ENCODE measurements around the gene PAPSS1. TPM values are rescaled to one million over a fixed set of nuclear protein-coding genes. Genes with fewer than 3 reads are reported as not detected.
"Not testable (repeated sequence)": the region's sequence is repeated elsewhere in the genome, so short reads cannot be mapped to it uniquely, and the experiment has no call there.

Gene PAPSS1
- total RNA-seq, 1 donor from 2014 or later, result 60.3 TPM

GRCh38 chr4:107666134-107666533 is 53.9 kb downstream of the PAPSS1 start:
- H3K4me3 ChIP-seq (ENCODE audit: low read depth, low read length), result no peak overlapping the region
- TF ChIP-seq, protein P1, sequence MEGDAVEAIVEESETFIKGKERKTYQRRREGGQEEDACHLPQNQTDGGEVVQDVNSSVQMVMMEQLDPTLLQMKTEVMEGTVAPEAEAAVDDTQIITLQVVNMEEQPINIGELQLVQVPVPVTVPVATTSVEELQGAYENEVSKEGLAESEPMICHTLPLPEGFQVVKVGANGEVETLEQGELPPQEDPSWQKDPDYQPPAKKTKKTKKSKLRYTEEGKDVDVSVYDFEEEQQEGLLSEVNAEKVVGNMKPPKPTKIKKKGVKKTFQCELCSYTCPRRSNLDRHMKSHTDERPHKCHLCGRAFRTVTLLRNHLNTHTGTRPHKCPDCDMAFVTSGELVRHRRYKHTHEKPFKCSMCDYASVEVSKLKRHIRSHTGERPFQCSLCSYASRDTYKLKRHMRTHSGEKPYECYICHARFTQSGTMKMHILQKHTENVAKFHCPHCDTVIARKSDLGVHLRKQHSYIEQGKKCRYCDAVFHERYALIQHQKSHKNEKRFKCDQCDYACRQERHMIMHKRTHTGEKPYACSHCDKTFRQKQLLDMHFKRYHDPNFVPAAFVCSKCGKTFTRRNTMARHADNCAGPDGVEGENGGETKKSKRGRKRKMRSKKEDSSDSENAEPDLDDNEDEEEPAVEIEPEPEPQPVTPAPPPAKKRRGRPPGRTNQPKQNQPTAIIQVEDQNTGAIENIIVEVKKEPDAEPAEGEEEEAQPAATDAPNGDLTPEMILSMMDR (IDR thresholded peaks at IDR 0.05; ENCODE audit: insufficient read depth, low read length, poor library complexity, severe bottlenecking), result peak; percentile 28
- no peak for DNase-seq (ENCODE audit: low read depth)
- no peaks in the 10 kb centered on the region for H3K27me3 ChIP-seq (ENCODE audit: control insufficient read depth, insufficient read depth, low read length)
- H3K36me3 ChIP-seq (ENCODE audit: control insufficient read depth, insufficient read depth, low read length), result no peaks in the 10 kb centered on the region

- Histone ChIP-seq H3K27me3 (ENCODE audit: control insufficient read depth, insufficient read depth, low read length) (no peaks in the 10 kb centered on the region), H3K36me3 (ENCODE audit: control insufficient read depth, insufficient read depth, low read length) (no peaks in the 10 kb centered on the region), H3K4me3 (ENCODE audit: low read depth, low read length) (no peak overlapping the region)
- TF ChIP-seq, protein P1 (IDR thresholded peaks at IDR 0.05; ENCODE audit: insufficient read depth, low read length, poor library complexity, severe bottlenecking), result no peak
- no peak for DNase-seq (ENCODE audit: low read depth)
Observed at GRCh38 chr4:107665001-107665400, 55.0 kb downstream of the PAPSS1 start.

DNA sequence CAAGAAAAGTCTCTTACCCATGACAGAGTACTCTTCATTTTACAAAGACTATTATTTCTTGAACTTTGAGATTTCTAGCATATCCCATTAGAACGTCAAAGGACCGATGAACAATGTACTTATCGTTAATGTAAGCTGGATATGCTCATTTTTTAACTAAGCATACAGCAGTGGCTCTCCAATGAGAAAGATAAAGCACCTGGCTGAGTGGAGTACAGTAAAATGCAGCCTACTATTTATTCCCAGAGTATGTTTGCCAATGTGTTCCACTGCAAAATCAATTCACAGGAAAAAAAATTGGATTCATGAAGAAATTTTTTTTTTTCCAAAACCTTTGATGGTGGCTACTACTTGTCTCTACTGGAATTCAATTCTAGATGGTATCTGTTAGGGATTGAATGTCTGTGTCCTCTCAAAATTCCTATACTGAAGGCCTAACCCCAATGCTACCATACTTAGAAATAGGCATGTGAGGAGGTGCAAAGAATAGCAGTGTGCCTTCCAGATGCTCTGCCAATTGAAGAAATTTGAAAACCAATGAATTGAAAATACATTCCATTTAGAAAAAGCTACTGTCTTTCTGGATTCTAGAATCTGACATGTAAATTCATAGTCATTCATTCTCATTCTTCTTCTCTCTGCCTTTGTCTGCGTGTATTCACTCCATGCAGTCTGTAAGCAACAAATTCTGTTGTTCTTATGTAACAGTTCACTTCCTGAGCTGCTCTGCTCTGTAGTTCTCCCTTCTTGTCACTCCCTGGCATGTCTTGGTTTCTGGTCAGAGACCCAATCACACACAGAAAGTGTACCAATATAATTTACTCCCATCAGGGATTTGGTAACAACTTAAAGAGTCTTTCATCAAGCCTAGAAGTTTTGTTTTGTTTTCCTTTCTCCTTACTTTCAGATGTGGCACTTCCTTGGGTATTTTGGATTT is 61.4 kb downstream of the PAPSS1 start:
- no peaks in the 10 kb centered on the region for H3K36me3 ChIP-seq (ENCODE audit: control insufficient read depth, insufficient read depth, low read length)
- no peak for DNase-seq (ENCODE audit: low read depth)
- TF ChIP-seq, protein P1 (IDR thresholded peaks at IDR 0.05; ENCODE audit: insufficient read depth, low read length, poor library complexity, severe bottlenecking), result no peak
- H3K4me3 ChIP-seq (ENCODE audit: low read depth, low read length), result no peak overlapping the region
- no peaks in the 10 kb centered on the region for H3K27me3 ChIP-seq (ENCODE audit: control insufficient read depth, insufficient read depth, low read length)

GRCh38 chr4:107655289-107655688 is 64.7 kb downstream of the PAPSS1 start:
- DNase-seq (ENCODE audit: low read depth), result no peak
- Histone ChIP-seq H3K27me3 (ENCODE audit: control insufficient read depth, insufficient read depth, low read length) (no peaks in the 10 kb centered on the region), H3K4me3 (ENCODE audit: low read depth, low read length) (no peak overlapping the region), H3K36me3 (ENCODE audit: control insufficient read depth, insufficient read depth, low read length) (no peaks in the 10 kb centered on the region)
- TF ChIP-seq, protein P1 (IDR thresholded peaks at IDR 0.05; ENCODE audit: insufficient read depth, low read length, poor library complexity, severe bottlenecking), result no peak

DNA sequence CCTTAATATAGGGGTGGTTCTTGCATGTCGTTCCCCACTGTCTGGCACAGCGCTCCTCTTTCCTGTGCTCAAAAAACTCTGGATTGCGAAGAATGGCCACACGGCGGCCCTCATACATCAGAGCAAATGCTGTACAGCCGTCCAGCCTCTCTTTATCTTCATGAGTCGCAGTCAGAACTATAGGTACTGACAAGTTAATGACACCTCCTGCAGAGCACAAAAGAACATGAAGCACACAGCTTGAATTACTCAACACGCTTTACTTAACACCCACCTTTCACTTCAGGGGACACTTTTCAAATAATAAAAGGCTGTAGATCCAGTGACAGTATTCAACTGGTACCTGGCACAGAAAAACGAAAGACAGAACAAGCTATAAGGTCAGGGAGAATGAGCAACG is 65.3 kb downstream of the PAPSS1 start:
- TF ChIP-seq, protein P1 (IDR thresholded peaks at IDR 0.05; ENCODE audit: insufficient read depth, low read length, poor library complexity, severe bottlenecking), result no peak
- H3K27me3 ChIP-seq (ENCODE audit: control insufficient read depth, insufficient read depth, low read length), result no peaks in the 10 kb centered on the region
- H3K36me3 ChIP-seq (ENCODE audit: control insufficient read depth, insufficient read depth, low read length), result no peaks in the 10 kb centered on the region
- no peak overlapping the region for H3K4me3 ChIP-seq (ENCODE audit: low read depth, low read length)
- DNase-seq (ENCODE audit: low read depth), result no peak

DNA sequence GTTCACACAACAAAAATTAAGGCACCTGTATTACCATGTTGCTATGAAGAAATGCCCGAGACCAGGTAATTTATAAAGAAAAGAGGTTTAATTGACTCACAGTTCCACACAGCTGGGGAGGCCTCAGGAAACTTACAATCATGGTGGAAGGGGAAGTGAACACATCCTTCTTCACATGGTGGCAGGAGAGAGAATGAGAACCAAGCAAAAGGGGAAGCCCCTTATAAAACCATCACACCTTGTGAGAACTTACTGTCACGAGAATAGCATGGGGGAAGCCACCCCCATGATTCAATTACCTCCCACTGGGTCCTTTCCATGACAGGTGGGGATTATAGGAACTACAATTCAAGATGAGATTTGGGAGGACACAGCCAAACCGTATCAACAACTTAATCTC is 68.6 kb downstream of the PAPSS1 start:
- not testable (repeated sequence) for H3K27me3 ChIP-seq (ENCODE audit: control insufficient read depth, insufficient read depth, low read length); H3K36me3 ChIP-seq (ENCODE audit: control insufficient read depth, insufficient read depth, low read length)

More for the DNA sequence above, 68.6 kb downstream of the PAPSS1 start:
- not testable (repeated sequence) for DNase-seq (ENCODE audit: low read depth); H3K4me3 ChIP-seq (ENCODE audit: low read depth, low read length)
